ENCODE results near the gene TOR2A.

The TOR2A gene

GRCh38 chr9:127741831-127742434 is 6.8 kb upstream of the TOR2A start:
- no peak overlapping the region for H3K4me3 ChIP-seq (replicated peaks; ENCODE audit: low read depth, low read length)
- TF ChIP-seq CTCF (IDR thresholded peaks at IDR 0.05; ENCODE audit: low read length, missing control alignments) = no peak
- no peak for DNase-seq (ENCODE audit: low read depth)

GRCh38 chr9:127739614-127740330 is 4.7 kb upstream of the TOR2A start:
- no peak for DNase-seq (ENCODE audit: low read depth)
- no peak for TF ChIP-seq CTCF (IDR thresholded peaks at IDR 0.05; ENCODE audit: low read length, missing control alignments)
- H3K4me3 ChIP-seq (replicated peaks; ENCODE audit: low read depth, low read length) = no peak overlapping the region

- no peak overlapping the region for H3K4me3 ChIP-seq (replicated peaks; ENCODE audit: low read depth, low read length)
- no peak for DNase-seq (ENCODE audit: low read depth)
- TF ChIP-seq CTCF (IDR thresholded peaks at IDR 0.05; ENCODE audit: low read length, missing control alignments) = no peak
Observed at GRCh38 chr9:127738666-127739065, 3.6 kb upstream of the TOR2A start.

GRCh38 chr9:127735530-127736185 is 564 bp upstream of the TOR2A start:
- no peak for TF ChIP-seq CTCF (IDR thresholded peaks at IDR 0.05; ENCODE audit: low read length, missing control alignments)
- no peak overlapping the region for H3K4me3 ChIP-seq (replicated peaks; ENCODE audit: low read depth, low read length)
- DNase-seq (ENCODE audit: low read depth) = peak; percentile 20

- no peak for DNase-seq (ENCODE audit: low read depth)
- peak overlapping the region; percentile 70 for H3K4me3 ChIP-seq (replicated peaks; ENCODE audit: low read depth, low read length)
- no peak for TF ChIP-seq CTCF (IDR thresholded peaks at IDR 0.05; ENCODE audit: low read length, missing control alignments)
Observed at GRCh38 chr9:127734247-127734746, 797 bp downstream of the TOR2A start.

GRCh38 chr9:127733614-127734013 is 1.5 kb downstream of the TOR2A start:
- no peak for TF ChIP-seq CTCF (IDR thresholded peaks at IDR 0.05; ENCODE audit: low read length, missing control alignments)
- no peak for DNase-seq (ENCODE audit: low read depth)
- no peak overlapping the region for H3K4me3 ChIP-seq (replicated peaks; ENCODE audit: low read depth, low read length)
